T-helper 17 cell (primary cell): ENCODE results near the gene SYT12. TPM values are rescaled to one million over a fixed set of nuclear protein-coding genes. Genes with fewer than 3 reads are reported as not detected.
A peak's percentile ranks its signal among the peaks of the same experiment; 100 is the strongest.

ENCODE experiments used
- ATAC-seq: fragments of 150-1000 bp; cut with Tn5 transposase; 2 replicates; pipeline ENCODE4 v1.10.0; 2021; ENCODE audit warnings: mild to moderate bottlenecking, moderate library complexity
- DNase-seq, 3 donors: peaks; one replicate each; pipeline versions ENCODE4 v3.0.0 to v3.0.0-alpha.2; 2020 to 2021
- H3K9me3 ChIP-seq: one replicate; pipeline ENCODE4 v1.7.0; 2013; ENCODE audit warnings: low read length, mild to moderate bottlenecking; ENCODE audit not compliant: control insufficient read depth, poor library complexity, severe bottlenecking
- H3K27ac Mint-ChIP-seq: one replicate; pipeline ENCODE4 v1.8.0; 2022; ENCODE audit warnings: mild to moderate bottlenecking, moderate library complexity, mixed read lengths
- H3K27me3 Mint-ChIP-seq: one replicate; pipeline ENCODE4 v1.8.0; 2022; ENCODE audit warnings: mixed read lengths
- H3K36me3 Mint-ChIP-seq: one replicate; pipeline ENCODE4 v1.8.0; 2022; ENCODE audit warnings: low read depth, mixed read lengths
- H3K4me1 Mint-ChIP-seq: one replicate; pipeline ENCODE4 v1.8.0; 2022; ENCODE audit warnings: mild to moderate bottlenecking, mixed read lengths
- H3K4me3 Mint-ChIP-seq: one replicate; pipeline ENCODE4 v1.8.0; 2022; ENCODE audit warnings: mild to moderate bottlenecking, moderate library complexity, mixed read lengths
- total RNA-seq, 4 donors: library from RNA in 2 of 4; stranded (reverse) in 2 of 4; gene quantifications; one replicate each; pipeline ENCODE4 v1.2.3 and lab custom pipeline; 2022 to 2026

The SYT12 gene, protein sequence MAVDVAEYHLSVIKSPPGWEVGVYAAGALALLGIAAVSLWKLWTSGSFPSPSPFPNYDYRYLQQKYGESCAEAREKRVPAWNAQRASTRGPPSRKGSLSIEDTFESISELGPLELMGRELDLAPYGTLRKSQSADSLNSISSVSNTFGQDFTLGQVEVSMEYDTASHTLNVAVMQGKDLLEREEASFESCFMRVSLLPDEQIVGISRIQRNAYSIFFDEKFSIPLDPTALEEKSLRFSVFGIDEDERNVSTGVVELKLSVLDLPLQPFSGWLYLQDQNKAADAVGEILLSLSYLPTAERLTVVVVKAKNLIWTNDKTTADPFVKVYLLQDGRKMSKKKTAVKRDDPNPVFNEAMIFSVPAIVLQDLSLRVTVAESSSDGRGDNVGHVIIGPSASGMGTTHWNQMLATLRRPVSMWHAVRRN
- not detected for total RNA-seq
- total RNA-seq (lab: John Stamatoyannopoulos, UW), result 0 reads per million in 2 donors

DNA sequence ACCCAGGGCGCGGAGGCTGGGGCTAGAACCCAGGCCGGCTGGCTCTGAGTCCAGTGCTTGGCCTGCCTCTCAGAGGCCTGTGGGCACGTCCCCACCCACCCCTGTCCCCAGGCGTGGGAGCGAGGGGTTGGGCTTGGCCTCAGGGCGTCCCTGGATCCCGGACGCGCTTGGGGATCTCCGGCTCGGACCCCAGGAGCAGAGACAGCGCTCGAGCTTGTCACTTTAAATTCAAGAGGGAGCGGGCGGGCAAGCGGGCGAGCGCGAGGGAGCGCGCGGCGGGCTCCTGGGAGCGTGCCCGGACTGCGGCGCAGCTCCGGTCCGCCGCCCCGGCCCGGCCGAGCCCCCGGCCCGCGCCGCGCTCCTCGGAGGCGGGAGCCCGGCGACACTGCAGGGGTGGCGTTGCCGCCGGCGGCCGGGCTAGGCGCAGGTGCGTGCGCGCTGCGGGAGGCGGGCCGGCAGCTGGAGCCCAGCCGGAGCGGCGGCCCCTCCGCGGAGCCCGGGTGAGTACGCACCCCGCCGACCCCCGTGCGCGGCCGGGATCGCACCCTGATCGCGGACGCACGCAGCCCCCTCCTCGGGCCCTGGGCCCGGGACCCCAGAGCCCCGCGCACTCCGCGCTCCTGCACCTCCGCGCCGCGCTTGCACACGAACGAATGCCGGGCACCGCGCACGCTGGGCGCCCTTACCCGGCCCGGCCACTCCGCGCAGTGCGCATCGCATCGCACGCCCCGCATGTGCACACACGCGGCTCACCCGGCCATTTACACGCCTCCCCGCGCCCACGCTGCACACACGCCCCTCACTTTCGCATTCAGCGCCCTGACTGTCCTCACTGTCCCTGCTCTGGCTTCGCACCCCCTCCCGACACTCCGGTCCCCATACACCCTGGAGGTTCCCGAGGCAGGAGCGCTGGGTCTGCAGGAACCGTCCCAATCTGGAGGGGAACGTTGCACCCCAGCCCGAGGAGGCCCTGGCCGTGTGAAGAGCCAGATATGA is at the start of gene SYT12:
Gene SYT12, plus strand, starts transcription at position 174 of the 996 bp plus-strand sequence. CDS start 7,011 bp downstream, outside the sequence.
- Mint-ChIP-seq H3K27me3 (peaks cover 43% of the 10 kb centered on the region), H3K27ac (peak within 1 kb of the TSS; percentile 41), H3K36me3 (peaks cover 2% of the 10 kb centered on the region), H3K4me1 (peaks cover 22% of the 10 kb centered on the region), H3K4me3 (peak within 1 kb of the TSS; percentile 88)
- H3K9me3 ChIP-seq, result no peaks in the 10 kb centered on the region
- ATAC-seq (peak; percentile 30), DNase-seq (no peak)

DNA sequence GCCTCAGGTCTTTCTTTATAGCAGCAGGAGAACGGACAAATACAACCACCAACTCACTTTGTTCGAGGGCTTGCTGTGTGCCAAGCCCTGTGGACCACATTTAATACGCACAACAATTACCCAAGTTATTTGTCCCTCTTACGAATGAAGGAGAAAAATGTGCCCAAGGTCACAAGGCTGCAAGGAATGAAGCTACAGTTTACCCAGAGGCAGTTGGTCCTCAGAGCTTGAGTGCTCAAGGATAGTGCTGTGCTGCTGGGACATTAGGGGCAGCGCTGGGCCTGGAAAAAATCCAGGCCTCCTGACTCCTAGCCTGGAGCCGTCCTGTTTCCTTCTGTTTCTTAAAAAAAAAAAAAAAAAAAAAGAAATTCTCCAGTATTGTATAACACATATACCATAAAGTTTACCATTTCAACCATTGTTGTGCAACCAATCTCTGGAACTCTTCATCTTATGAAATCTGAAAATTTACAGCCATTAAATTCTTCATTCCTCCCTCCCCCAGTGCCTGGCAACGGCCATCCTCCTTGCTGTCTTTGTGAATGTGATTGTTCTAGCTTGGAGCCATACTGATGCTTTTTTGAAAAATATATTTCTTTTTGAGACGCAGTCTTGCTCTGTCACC is 48.9 kb upstream of the SYT12 start:
- Mint-ChIP-seq H3K36me3 (peaks cover 4% of the 10 kb centered on the region), H3K4me3 (no peak overlapping the region), H3K27me3 (peaks cover 26% of the 10 kb centered on the region), H3K27ac (no peak overlapping the region), H3K4me1 (no peaks in the 10 kb centered on the region)
- ATAC-seq (no peak), DNase-seq (no peak)
- H3K9me3 ChIP-seq, result no peaks in the 10 kb centered on the region

DNA sequence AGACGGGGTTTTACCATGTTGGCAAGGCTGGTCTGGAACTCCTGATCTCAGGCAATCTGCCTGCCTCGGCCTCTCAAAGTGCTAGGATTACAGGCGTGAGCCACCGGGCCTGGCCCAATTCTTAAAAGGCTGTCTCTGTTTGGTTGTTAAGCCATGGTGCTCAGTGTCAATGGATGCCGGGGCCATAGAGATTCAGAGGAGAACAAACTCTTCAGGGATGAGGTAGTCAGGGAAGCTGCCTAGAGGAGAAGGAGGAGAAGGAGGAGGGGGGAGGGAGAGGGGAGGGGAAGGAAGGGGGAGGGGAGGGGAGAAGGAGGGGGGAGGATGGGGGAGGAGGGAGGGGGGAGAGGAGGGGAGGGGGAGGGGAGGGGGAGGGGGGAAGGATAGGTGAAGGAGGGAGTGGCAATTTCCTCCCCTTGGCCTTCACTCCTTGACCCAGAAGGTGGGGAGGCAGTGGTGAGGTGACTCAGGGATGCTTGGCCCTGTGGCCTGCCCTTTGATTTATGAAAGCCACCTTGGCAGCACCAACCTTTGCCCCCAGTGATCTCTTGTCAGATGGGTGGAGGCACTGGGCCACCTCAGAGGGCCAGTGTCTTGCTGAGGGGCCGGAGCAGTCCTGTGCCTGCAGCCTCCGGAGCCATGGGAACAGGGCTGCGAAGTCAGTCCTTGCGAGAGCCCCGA is 48.1 kb upstream of the SYT12 start, which contains the start of gene C11orf86:
Gene C11orf86, plus strand, starts transcription at position 581 of the 681 bp plus-strand sequence. Its CDS starts 59 bp downstream, at position 640.
- peaks cover 26% of the 10 kb centered on the region for H3K27me3 Mint-ChIP-seq
- no peaks in the 10 kb centered on the region for H3K4me1 Mint-ChIP-seq

DNA sequence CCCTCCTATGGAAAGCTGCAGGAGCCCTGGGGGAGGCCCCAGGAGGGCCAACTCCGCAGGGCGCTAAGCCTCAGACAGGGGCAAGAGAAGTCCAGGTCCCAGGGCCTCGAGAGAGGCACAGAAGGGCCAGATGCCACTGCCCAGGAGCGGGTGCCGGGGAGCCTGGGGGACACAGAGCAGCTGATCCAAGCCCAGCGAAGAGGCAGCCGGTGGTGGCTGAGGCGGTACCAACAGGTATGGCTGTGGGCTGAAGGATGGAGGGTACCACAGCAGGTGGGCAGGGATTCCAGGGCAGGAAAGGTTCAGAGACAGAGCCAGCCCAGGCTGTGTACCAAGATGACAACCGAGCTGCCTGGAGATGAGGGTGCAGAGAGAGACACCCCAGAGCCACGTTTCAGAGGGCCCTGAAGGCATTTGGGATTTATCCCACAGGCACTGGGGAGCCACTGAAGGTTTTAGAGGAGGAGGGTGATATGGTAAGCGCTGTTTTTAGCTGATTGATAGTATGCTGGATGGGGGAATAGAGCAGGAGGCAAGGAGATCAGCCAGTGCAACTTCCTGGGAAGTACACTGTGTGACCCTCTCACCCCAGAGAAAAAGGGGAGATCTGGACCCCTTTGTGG is 47.4 kb upstream of the SYT12 start:
- no peak overlapping the region for H3K27ac Mint-ChIP-seq
- DNase-seq, result no peak
- H3K27me3 Mint-ChIP-seq, result peaks cover 24% of the 10 kb centered on the region
- H3K36me3 Mint-ChIP-seq, result peaks cover 3% of the 10 kb centered on the region
- H3K9me3 ChIP-seq, result no peaks in the 10 kb centered on the region
- H3K4me1 Mint-ChIP-seq, result no peaks in the 10 kb centered on the region
- no peak for ATAC-seq
- no peak overlapping the region for H3K4me3 Mint-ChIP-seq

More for the DNA sequence above, 48.1 kb upstream of the SYT12 start, which contains the start of gene C11orf86:
- H3K36me3 Mint-ChIP-seq, result peaks cover 4% of the 10 kb centered on the region
- H3K9me3 ChIP-seq, result no peaks in the 10 kb centered on the region
- DNase-seq (no peak), ATAC-seq (no peak)
- H3K4me3 Mint-ChIP-seq, result no peak within 1 kb of the TSS
- H3K27ac Mint-ChIP-seq, result no peak within 1 kb of the TSS

DNA sequence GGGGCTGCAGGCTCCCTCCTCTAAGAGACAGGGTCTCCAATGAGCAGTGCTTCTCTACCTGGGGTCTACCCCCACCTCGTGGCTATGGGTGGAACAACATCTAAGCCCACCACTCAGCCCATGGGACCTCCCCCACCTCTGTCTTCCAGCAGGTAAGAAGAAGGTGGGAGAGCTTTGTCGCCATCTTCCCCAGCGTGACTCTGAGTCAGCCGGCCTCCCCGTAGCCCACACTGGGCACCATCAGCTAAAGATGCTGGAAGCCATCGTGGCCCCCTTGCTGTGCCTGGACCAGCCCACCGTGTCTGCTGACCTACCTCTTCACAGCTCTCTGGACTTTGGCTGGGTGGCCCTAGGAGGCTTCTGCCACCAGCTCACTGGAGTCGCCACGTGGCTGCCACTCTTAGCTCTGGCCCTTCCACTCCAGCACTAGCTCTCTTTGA is 46.9 kb upstream of the SYT12 start:
- Mint-ChIP-seq H3K27ac (no peak overlapping the region), H3K36me3 (no peaks in the 10 kb centered on the region), H3K4me1 (no peaks in the 10 kb centered on the region), H3K4me3 (no peak overlapping the region), H3K27me3 (peaks cover 18% of the 10 kb centered on the region)
- DNase-seq, result no peak
- ATAC-seq, result no peak
- no peaks in the 10 kb centered on the region for H3K9me3 ChIP-seq

DNA sequence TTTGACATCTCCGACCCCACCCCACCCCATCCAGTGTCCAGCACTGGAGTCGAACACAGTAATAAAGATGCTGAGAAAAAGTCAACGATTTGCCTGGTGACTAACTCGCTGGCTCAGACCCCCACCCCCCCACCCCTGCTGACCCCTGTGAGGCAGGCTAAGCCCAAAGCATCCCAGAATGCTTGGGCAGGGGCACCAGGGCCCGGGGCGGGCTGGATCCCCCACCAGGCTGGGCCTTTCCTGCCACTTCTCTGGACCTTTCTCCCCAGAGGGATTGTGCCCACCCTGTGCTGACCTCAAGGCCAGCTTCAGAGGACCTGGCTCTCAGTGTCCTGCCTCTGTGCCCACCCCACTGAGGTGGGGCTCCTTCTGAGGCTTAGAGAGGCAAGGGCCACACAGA is 46.0 kb upstream of the SYT12 start:
- no peak for DNase-seq
- Mint-ChIP-seq H3K27me3 (peaks cover 13% of the 10 kb centered on the region), H3K36me3 (no peaks in the 10 kb centered on the region), H3K4me1 (no peaks in the 10 kb centered on the region), H3K27ac (no peak overlapping the region), H3K4me3 (no peak overlapping the region)
- no peak for ATAC-seq
- H3K9me3 ChIP-seq, result no peaks in the 10 kb centered on the region

DNA sequence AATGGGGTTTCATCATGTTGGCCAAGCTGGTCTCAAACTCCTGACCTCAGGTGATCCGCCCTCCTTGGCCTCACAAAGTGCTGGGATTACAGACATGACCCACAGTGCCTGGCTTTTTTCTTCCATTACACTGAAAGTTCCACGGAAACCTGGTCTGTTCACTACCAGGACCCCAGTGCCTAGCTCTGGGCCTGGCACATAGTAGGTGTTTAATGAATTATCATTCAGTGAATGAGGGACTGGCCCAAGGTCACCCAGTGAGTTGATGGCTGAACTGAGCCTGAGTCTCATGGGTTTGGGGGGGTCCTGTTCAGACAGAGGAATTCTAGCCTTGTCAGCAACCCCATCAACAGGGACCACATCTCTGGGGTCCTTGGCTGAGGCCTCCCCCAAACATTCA is 44.7 kb upstream of the SYT12 start:
- Mint-ChIP-seq H3K27me3 (peaks cover 6% of the 10 kb centered on the region), H3K27ac (no peak overlapping the region), H3K36me3 (no peaks in the 10 kb centered on the region), H3K4me3 (no peak overlapping the region), H3K4me1 (peaks cover 2% of the 10 kb centered on the region)
- ATAC-seq (no peak), DNase-seq (no peak)
- no peaks in the 10 kb centered on the region for H3K9me3 ChIP-seq

DNA sequence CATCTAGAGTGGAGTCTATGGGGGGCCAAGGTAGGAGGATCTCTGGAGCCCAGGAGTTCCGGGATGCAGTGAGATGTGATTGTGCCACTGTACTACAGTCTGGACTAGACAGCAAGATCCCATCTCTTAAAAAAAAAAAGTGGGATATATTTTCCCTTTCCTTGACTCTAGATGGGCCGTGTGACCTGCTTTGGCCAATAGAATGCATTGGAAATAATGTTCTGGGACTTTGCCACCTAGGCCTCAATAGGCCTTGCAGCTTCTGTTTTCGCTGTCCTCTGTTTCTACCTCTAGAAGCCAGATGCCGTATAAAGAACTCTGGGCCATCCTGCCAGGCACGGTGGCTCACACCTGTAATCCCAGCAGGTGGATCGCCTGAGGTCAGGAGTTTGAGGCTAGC is 44.2 kb upstream of the SYT12 start:
- ATAC-seq (no peak), DNase-seq (no peak)
- Mint-ChIP-seq H3K27me3 (peaks cover 6% of the 10 kb centered on the region), H3K4me1 (peaks cover 2% of the 10 kb centered on the region), H3K36me3 (no peaks in the 10 kb centered on the region), H3K4me3 (no peak overlapping the region), H3K27ac (no peak overlapping the region)
- no peaks in the 10 kb centered on the region for H3K9me3 ChIP-seq

DNA sequence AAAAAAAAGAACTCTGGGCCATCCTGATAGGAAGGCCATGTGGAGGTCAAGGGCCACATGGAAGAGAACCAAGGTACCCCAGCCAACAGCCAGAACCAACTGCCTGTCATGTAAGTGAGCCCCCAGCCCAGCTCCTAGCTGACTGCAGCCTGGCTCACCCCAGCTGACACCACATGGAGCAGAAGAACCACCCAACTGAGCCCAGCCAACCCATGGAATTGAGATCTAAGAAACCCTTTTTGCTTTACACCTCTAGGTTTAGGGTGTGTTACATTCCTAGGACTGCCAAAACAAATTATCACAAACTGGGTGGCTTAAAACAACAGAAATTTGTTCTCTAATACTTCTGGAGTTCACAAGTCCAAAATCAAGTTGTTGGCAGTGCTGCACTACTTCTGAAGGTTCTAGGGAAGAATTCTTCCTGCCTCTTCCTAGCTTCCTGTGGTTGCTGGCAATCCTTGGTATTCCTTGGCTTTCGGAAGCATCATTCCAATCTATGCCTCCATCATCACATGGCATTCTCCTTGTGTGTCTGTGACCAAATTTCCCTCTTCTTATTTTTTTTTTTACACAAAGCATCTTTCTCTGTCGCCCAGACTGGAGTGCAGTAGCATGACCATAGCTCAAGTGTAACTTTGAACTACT is 43.5 kb upstream of the SYT12 start:
- no peaks in the 10 kb centered on the region for H3K36me3 Mint-ChIP-seq
- H3K9me3 ChIP-seq, result no peaks in the 10 kb centered on the region
- H3K4me3 Mint-ChIP-seq, result no peak overlapping the region
- no peak for DNase-seq
- peaks cover 6% of the 10 kb centered on the region for H3K27me3 Mint-ChIP-seq
- no peak overlapping the region for H3K27ac Mint-ChIP-seq
- ATAC-seq, result no peak
- H3K4me1 Mint-ChIP-seq, result peaks cover 2% of the 10 kb centered on the region

DNA sequence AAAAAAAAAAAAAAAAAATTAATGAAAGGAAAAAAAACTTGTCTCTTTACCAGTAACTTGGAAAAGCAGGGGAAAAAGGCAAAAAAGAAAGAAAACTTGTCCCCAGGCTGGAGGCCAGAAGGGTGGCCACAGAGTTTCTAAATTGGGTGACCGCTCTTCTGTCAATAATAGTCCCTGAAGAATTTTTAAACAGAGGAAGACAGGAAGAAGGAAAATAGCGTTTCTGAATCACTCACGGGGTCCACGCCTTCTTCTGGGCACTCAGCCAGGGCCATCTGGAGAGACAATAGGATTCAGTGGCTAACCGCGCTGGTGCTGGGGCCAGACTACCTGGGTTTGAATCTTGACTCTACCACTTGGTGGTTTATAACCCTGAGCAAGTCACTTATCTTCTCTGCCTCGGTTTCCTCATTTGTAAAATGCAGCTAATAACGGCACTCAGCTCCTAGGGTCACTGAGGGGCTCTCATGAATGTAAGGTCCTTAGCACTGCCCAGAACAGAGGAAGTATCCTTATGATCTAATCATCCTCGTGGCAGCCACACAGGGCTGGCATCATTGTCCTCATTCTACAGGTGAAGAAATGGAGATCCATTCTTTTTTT is 40.9 kb upstream of the SYT12 start:
- H3K9me3 ChIP-seq, result no peaks in the 10 kb centered on the region
- peaks cover 6% of the 10 kb centered on the region for H3K27me3 Mint-ChIP-seq
- H3K4me1 Mint-ChIP-seq, result peaks cover 7% of the 10 kb centered on the region
- no peak for DNase-seq
- H3K36me3 Mint-ChIP-seq, result peaks cover 3% of the 10 kb centered on the region
- ATAC-seq, result no peak
- H3K27ac Mint-ChIP-seq, result no peak overlapping the region
- H3K4me3 Mint-ChIP-seq, result no peak overlapping the region

DNA sequence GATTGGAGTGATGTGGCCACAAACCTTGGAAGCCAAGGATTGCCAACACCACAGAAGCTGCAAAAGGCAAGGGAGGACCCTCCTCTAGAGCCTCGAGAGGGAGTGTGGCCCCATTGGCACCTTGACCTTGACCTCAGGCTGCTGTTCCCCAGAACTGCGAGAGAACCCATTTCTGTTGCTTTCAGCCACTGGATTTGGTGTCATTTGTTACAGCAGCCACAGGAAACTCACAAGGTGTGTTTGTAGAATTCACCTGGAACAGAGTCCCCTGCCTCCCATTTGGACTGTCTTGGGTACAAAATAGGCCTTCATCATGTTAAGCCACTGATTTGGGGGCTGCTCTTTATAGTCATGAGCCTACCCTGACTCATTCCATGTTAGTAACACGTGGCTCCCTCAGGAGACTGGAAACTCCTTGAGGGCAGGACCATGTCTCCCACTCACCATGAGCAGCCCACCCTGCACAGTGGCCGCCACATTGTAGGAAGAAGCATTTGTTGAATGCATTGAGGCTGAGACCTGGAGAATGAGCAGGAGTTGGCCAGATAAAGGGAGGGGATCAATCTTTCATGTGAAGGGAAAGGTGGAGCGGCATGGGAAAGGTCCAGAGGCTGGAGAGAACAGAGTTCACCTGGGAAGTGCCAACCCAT is 39.5 kb upstream of the SYT12 start:
- Mint-ChIP-seq H3K4me1 (peaks cover 8% of the 10 kb centered on the region), H3K36me3 (peaks cover 5% of the 10 kb centered on the region), H3K27me3 (peaks cover 11% of the 10 kb centered on the region), H3K27ac (no peak overlapping the region), H3K4me3 (no peak overlapping the region)
- DNase-seq (no peak), ATAC-seq (no peak)
- H3K9me3 ChIP-seq, result no peaks in the 10 kb centered on the region
